ENCODE data around the gene BTG2.
A peak's percentile ranks its signal among the peaks of the same experiment; 100 is the strongest.

The BTG2 gene

DNA sequence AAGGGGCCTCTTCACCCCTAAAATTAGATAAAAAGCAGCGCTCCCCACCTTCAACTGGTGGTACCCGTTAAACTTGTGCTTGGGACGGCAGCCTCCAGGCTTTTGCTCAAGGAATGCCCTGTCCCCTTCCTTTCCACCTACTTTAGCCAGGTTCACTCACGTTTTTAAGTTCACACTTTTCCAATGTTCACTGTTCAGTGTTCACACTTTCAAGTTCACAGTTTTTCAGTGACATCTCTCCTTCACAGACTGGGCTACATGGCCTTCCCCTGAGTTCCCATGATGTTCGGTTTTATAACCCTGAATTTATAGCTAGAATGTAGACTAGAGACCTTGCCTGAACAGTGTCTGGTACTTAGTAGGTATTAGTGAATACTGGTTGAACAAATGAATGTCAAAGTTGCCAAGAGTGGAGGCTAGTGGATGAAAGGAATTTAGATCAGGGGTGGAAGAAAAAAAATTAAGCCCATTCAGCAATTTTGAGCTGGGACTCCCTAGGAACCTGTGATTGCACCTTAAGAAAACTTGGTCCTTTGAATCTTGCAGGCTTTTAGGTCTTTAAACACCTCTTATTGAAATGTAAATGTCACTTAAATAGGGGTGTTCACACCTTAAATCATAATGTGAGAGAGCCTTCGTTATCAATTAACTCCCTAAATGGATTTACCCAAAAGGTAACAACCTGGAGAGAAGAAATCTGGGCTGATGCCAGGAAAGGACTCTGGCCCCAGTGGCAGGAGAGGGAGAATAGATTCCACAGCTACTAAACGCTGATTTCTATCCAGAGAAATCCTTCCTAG lies 12.3 kb downstream of the BTG2 start:
- peak overlapping the region; percentile 72 for H3K27ac ChIP-seq
- TF ChIP-seq, protein P1, sequence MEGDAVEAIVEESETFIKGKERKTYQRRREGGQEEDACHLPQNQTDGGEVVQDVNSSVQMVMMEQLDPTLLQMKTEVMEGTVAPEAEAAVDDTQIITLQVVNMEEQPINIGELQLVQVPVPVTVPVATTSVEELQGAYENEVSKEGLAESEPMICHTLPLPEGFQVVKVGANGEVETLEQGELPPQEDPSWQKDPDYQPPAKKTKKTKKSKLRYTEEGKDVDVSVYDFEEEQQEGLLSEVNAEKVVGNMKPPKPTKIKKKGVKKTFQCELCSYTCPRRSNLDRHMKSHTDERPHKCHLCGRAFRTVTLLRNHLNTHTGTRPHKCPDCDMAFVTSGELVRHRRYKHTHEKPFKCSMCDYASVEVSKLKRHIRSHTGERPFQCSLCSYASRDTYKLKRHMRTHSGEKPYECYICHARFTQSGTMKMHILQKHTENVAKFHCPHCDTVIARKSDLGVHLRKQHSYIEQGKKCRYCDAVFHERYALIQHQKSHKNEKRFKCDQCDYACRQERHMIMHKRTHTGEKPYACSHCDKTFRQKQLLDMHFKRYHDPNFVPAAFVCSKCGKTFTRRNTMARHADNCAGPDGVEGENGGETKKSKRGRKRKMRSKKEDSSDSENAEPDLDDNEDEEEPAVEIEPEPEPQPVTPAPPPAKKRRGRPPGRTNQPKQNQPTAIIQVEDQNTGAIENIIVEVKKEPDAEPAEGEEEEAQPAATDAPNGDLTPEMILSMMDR (IDR thresholded peaks at IDR 0.05) = no peak
- no peak for TF ChIP-seq ZFX (IDR thresholded peaks at IDR 0.05; ENCODE audit: borderline replicate concordance)

DNA sequence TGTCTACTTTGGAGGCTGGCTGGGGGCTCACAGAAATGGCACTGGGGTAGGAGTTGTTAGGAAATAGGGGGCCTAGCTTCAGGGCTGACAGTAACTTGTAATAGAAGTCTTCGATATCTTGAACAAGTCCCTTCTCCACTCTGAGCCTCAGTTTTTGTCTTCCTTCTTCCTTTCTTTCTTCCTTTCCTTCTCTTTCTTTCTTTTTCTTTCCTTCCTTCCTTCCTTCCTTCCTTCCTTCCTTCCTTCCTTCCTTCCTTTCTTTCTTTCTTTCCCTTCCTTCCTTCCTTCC lies 12.9 kb downstream of the BTG2 start:
- no peak overlapping the region for H3K27ac ChIP-seq
- TF ChIP-seq ZFX (IDR thresholded peaks at IDR 0.05; ENCODE audit: borderline replicate concordance) = no peak
- TF ChIP-seq, protein P1 (IDR thresholded peaks at IDR 0.05) = no peak

DNA sequence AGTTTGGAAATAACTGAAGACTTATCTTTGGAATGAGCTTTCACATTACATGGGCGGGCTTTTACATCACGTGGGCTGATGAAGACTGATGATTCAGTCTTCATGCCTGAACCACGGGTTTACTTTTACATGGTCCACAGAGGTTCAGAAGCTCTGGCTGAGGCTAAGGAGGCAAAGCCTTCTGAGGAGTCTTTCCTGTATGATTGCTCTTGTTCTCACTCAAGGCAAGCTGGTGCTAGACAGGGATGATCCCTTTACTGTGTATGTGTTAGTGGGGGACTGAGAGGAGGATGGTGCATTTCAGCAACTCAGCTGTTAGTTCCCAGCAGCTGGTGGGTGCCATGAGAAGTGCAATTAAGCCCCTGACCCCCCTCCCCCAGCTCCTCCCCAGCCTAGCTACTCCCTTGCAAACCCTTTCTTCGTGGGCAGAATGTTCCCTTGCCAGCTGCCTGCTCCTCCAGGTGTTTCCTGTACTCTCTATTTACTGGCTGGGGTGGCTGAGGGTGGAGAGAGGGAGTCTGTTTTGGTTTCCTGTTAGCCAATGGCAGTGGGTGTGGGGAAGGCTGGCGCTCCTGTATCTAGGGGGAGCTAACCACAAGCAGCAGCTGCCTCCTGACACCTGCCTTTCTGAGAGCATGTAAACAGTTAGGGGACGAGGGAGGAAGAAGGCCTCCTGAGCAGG lies 15.4 kb downstream of the BTG2 start:
- TF ChIP-seq, protein P1 (IDR thresholded peaks at IDR 0.05) = no peak
- no peak for TF ChIP-seq ZFX (IDR thresholded peaks at IDR 0.05; ENCODE audit: borderline replicate concordance)
- H3K27ac ChIP-seq = no peak overlapping the region

DNA sequence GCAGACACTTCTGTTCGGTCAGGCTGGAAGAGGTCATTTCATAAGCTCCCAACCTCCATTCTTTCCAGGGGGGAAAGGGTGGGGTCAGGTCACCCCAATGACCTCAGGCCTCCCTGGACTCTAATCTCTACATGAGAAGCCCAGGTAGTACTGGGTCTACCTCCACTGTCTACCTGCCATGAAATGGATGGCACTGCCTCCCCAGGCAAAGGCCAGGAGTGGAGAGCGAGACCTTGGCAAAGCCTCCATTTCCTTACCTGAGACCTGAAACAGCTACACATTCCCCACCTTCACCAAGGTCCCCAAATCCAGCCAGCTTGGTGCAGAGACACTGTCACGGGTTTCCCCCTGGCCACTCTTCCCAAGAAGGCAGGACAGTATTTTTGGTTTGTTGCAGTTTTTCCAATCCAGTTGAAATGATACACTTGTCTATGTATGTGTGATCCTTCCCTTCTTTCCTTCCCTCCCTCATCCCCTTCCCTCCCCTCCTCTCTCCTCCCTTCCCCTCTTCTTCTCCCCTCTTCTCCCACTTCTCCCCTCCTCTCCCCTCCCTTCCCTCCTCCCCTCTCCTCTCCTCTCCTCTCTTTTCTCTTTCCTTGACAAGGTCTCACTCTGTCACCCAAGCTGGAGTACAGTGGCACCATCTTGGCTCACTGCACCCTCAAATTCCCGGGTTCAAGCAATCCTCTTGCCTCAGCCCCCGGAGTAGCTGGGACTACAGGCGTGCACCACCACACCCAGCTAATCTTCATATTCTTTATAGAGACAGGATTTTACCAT lies 16.1 kb downstream of the BTG2 start:
- no peak overlapping the region for H3K27ac ChIP-seq
- TF ChIP-seq ZFX (IDR thresholded peaks at IDR 0.05; ENCODE audit: borderline replicate concordance) = no peak
- TF ChIP-seq, protein P1 (IDR thresholded peaks at IDR 0.05) = no peak

DNA sequence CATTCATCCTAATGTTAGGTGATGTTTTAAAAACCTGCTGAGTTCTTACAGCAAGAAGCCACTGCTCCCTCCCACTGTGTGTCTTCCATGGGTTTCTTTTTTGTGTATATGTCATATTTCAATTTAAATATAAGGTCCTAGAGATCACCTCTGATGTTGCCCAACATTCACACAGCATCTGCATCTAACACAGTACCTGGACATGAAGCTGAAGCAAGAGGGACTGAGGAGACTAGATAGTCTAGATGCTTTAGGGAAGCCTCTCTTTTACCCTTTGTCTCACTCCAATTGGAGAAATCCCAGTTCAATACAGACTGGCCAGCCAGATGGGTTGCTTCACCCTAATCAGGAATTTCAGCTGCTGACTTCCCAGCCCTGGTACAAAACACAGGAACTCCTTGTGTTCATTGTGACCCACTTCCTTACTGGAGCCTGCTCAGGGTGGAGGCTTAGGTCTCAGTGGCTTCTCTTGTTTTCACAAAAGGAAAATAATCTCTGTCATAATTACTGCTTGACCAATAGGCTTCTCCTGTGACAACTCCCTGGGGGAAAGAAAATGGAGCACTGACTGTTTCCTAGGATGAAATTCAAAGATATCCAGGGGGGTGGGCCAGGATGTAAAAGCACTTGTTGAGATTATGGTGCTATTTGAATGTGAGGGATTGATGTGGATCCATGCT lies 17.3 kb downstream of the BTG2 start:
- peak overlapping the region; percentile 21; the same call in 1 of the 2 replicates for H3K27ac ChIP-seq
- TF ChIP-seq ZFX (IDR thresholded peaks at IDR 0.05; ENCODE audit: borderline replicate concordance) = no peak
- TF ChIP-seq, protein P1 (IDR thresholded peaks at IDR 0.05) = no peak

DNA sequence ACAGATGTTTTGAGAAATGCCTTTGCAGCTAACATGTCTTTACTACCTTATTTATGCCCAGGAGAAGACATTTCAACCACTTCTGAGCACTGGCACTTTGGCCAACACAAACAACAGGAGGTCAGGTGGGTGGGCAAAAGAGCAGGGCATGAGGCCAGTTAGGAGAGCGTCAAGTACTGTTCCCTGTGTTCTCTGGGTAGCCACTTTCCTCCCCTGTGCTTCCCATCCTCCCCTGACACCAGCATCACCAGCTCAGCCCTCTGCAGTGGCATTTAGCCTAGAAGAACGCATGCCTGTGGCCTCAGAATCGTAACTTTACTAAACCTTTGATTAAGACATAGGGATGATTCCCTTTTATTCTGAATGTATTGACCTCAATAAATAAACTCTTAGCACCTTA lies 18.3 kb downstream of the BTG2 start:
- no peak overlapping the region for H3K27ac ChIP-seq
- no peak for TF ChIP-seq ZFX (IDR thresholded peaks at IDR 0.05; ENCODE audit: borderline replicate concordance)
- TF ChIP-seq, protein P1 (IDR thresholded peaks at IDR 0.05) = no peak

All from 22Rv1 (cell line).